Upper lobe of left lung (tissue), 4 donors: ENCODE results near the gene CYFIP2.

Experiments used
- EP300 ChIP-seq, 4 donors: sonication (generic); formaldehyde crosslinking; IDR thresholded peaks; one replicate each; pipeline ENCODE4 v1.5.1; 2017; ENCODE audit warnings: antibody characterized with exemption in 4 of 4, control low read depth in 2 of 4
- POLR2A ChIP-seq, 4 donors: fragments of 450-650 bp; IDR thresholded peaks; one replicate each; pipeline ENCODE4 v1.5.1; 2016 to 2017; ENCODE audit warnings: antibody characterized with exemption in 4 of 4, mild to moderate bottlenecking in 2 of 4
- POLR2AphosphoS5 ChIP-seq, 2 donors: sonication (generic); formaldehyde crosslinking; IDR thresholded peaks; one replicate each; pipeline ENCODE4 v1.5.1; 2017; ENCODE audit warnings: antibody characterized with exemption in 2 of 2
- TF ChIP-seq, protein P1 (sequence below), 6 experiments: fragments of 450-650 bp in 4 of 6; fragments of 200-600 bp in 2 of 6; sonication (generic) in 2 of 6; IDR thresholded peaks; one replicate each; pipeline ENCODE4 v1.5.1; 2016 to 2019; ENCODE audit warnings: antibody characterized with exemption in 6 of 6

DNA sequence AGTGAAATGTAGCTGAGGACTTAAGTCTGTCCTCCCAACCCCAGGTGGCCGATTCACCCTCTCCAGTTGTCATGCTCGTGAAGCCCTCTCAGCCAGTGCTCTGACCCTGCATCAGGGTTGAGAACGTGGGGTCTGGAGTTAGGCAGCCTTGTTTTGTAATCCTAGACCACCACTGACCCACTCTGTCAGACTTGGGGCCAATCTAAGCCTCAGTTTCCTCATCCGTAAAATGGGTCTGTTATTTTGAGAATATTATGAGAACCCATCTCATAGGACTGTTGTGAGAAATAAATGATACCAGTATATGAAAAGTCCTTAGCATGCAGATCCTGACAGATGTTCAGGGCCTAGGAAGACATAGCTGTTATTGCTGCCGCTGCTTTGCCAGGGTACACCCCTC is 37.1 kb downstream of the CYFIP2 start:
- TF ChIP-seq, protein P1, sequence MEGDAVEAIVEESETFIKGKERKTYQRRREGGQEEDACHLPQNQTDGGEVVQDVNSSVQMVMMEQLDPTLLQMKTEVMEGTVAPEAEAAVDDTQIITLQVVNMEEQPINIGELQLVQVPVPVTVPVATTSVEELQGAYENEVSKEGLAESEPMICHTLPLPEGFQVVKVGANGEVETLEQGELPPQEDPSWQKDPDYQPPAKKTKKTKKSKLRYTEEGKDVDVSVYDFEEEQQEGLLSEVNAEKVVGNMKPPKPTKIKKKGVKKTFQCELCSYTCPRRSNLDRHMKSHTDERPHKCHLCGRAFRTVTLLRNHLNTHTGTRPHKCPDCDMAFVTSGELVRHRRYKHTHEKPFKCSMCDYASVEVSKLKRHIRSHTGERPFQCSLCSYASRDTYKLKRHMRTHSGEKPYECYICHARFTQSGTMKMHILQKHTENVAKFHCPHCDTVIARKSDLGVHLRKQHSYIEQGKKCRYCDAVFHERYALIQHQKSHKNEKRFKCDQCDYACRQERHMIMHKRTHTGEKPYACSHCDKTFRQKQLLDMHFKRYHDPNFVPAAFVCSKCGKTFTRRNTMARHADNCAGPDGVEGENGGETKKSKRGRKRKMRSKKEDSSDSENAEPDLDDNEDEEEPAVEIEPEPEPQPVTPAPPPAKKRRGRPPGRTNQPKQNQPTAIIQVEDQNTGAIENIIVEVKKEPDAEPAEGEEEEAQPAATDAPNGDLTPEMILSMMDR (IDR thresholded peaks at IDR 0.05), result no peak
- TF ChIP-seq POLR2A (IDR thresholded peaks at IDR 0.05), result no peak
- no peak for TF ChIP-seq POLR2AphosphoS5 (IDR thresholded peaks at IDR 0.05)
- TF ChIP-seq EP300 (IDR thresholded peaks at IDR 0.05), result no peak
